K562 (cell line): Measurements from ENCODE around the gene MCU. TPM values are rescaled to one million over a fixed set of nuclear protein-coding genes. Genes with fewer than 3 reads are reported as not detected.

Experiments used
- ATAC-seq: fragments of 200-7000 bp; cut with Tn5 transposase; 3 replicates; pipeline ENCODE4 v1.9.1; 2020; ENCODE audit warnings: moderate library complexity
- BruUV-seq: library from RNA; stranded (reverse); fragments of 400-500 nt; replicated peaks from 2 replicates; lab custom pipeline; 2021; lab: Mats Ljungman, UMichigan
- CTCF ChIA-PET: fragments of 300-600 bp; formaldehyde crosslinking; extraction: SDS; loops from one replicate; lab custom pipeline; 2021; ENCODE audit warnings: low intra/inter-chr PET ratio; lab: Yijun Ruan, JAX
- POLR2A ChIA-PET: fragments of 300-600, 350-650 bp; sonication (Branson Sonifier 250); formaldehyde crosslinking; extraction: SDS; loops from one replicate; lab custom pipeline; 2021; ENCODE audit warnings: antibody characterized with exemption, inconsistent platforms; lab: Yijun Ruan, JAX
- DNase-seq, 4 experiments: peaks; one replicate each; pipeline versions ENCODE4 v3.0.0 to v3.0.0-alpha.2; 2011 to 2018; ENCODE audit warnings: low spot score in 3 of 4, mixed read lengths in 3 of 4; ENCODE audit errors: extremely low read depth in 1 of 4
- FAIRE-seq: peaks from 2 replicates; lab custom pipeline; 2011; peaks lifted over from hg19 to GRCh38; lab: Jason Lieb, UNC
- H2AFZ ChIP-seq: 2 replicates; pipeline ENCODE4 v1.6.0; 2011; ENCODE audit warnings: low read depth, low read length, control low read depth, inconsistent platforms
- H3K27ac ChIP-seq: fragments of 200-600 bp; 3 replicates; pipeline ENCODE4 v1.8.0; 2011; ENCODE audit warnings: low read depth, mild to moderate bottlenecking, control low read depth, inconsistent platforms, low read length, moderate library complexity, mixed read lengths; ENCODE audit errors: extremely low read depth
- H3K27me3 ChIP-seq, 2 experiments: fragments of 300-600 bp in 1 of 2; 2 replicates in 1 of 2; 3 replicates in 1 of 2; pipeline versions ENCODE4 v1.6.0 to v1.8.0; 2011; ENCODE audit warnings: inconsistent platforms in 2 of 2, low read length in 2 of 2, mild to moderate bottlenecking in 1 of 2, mixed read lengths in 1 of 2, moderate library complexity in 1 of 2; ENCODE audit not compliant: control insufficient read depth in 2 of 2, insufficient read depth in 2 of 2
- H3K36me3 ChIP-seq: fragments of 300-600 bp; 3 replicates; pipeline ENCODE4 v1.8.0; 2011; ENCODE audit warnings: mild to moderate bottlenecking, low read length, inconsistent platforms; ENCODE audit not compliant: control insufficient read depth, insufficient read depth
- H3K4me1 ChIP-seq, 2 experiments: fragments of 200-600 bp in 1 of 2; replicated peaks in 1 of 2; 2 replicates in 1 of 2; 3 replicates in 1 of 2; pipeline versions ENCODE4 v1.5.1 to v1.8.0; 2011; ENCODE audit warnings: inconsistent platforms in 2 of 2, low read length in 2 of 2, mild to moderate bottlenecking in 1 of 2, mixed read lengths in 1 of 2, moderate library complexity in 1 of 2; ENCODE audit not compliant: control insufficient read depth in 2 of 2, insufficient read depth in 2 of 2
- H3K4me2 ChIP-seq: 2 replicates; pipeline ENCODE4 v1.6.1; 2011; ENCODE audit warnings: low read length, control low read depth, inconsistent platforms, mixed read lengths; ENCODE audit not compliant: insufficient read depth
- H3K4me3 ChIP-seq: fragments of 200-600 bp; sonication (generic), shearing (Covaris generic); 2 replicates; pipeline ENCODE4 v1.5.1; 2016; ENCODE audit warnings: control low read depth, inconsistent platforms
- H3K79me2 ChIP-seq: fragments of 200-600 bp; 3 replicates; pipeline ENCODE4 v1.8.0; 2011; ENCODE audit warnings: low read length, inconsistent platforms; ENCODE audit not compliant: control insufficient read depth, insufficient read depth
- H3K9ac ChIP-seq, 2 experiments: 2 replicates each; pipeline versions ENCODE4 v1.6.0 to v1.6.1; 2011; ENCODE audit warnings: low read depth in 2 of 2, low read length in 2 of 2, control low read depth in 1 of 2, inconsistent platforms in 1 of 2, mild to moderate bottlenecking in 1 of 2, mixed read lengths in 1 of 2; ENCODE audit not compliant: insufficient read depth in 1 of 2
- H3K9me1 ChIP-seq: one replicate; pipeline ENCODE4 v1.6.0; 2011; ENCODE audit warnings: inconsistent platforms, mild to moderate bottlenecking, low read length, moderate library complexity; ENCODE audit not compliant: control insufficient read depth, insufficient read depth
- H3K9me3 ChIP-seq: replicated peaks from 2 replicates; pipeline ENCODE4 v1.5.1; 2011; ENCODE audit warnings: low read depth, low read length, inconsistent platforms; ENCODE audit not compliant: control insufficient read depth, insufficient read depth
- H4K20me1 ChIP-seq: replicated peaks from 2 replicates; pipeline ENCODE4 v1.6.1; 2011; ENCODE audit warnings: low read length, inconsistent platforms, mixed read lengths; ENCODE audit not compliant: control insufficient read depth, insufficient read depth
- CREB1 ChIP-seq, 2 experiments: sonication (generic) in 1 of 2; formaldehyde crosslinking in 1 of 2; IDR thresholded peaks; 2 replicates each; pipeline versions ENCODE4 v1.6.1 to v1.8.0; 2012 to 2022; ENCODE audit warnings: inconsistent platforms in 1 of 2, mild to moderate bottlenecking in 1 of 2, missing genetic modification reagents in 1 of 2, moderate library complexity in 1 of 2
- GATA2 ChIP-seq: sonication (generic); formaldehyde crosslinking; IDR thresholded peaks from 2 replicates; pipeline ENCODE4 v1.4.0; 2020; ENCODE audit warnings: mild to moderate bottlenecking, missing genetic modification reagents
- HMG20A ChIP-seq: fragments of 450-650 bp; formaldehyde crosslinking; conservative IDR thresholded peaks from 2 replicates; pipeline ENCODE4 v1.4.0; 2020; ENCODE audit warnings: mild to moderate bottlenecking, mixed read lengths
- L3MBTL2 ChIP-seq: fragments of 450-650 bp; IDR thresholded peaks from 2 replicates; pipeline ENCODE4 v1.6.1; 2016; ENCODE audit warnings: mild to moderate bottlenecking, moderate library complexity
- MAFF ChIP-seq: IDR thresholded peaks from 2 replicates; pipeline ENCODE4 v1.6.1; 2012; ENCODE audit warnings: low read length, improper control_type of control experiment
- NCOA2 ChIP-seq, 2 experiments: fragments of 450-650 bp; IDR thresholded peaks; 2 replicates each; pipeline ENCODE4 v1.6.1; 2018; ENCODE audit warnings: mild to moderate bottlenecking in 2 of 2, moderate library complexity in 1 of 2; ENCODE audit not compliant: partially characterized antibody in 2 of 2
- RBM14 ChIP-seq: fragments of 200-400 bp; formaldehyde crosslinking; IDR thresholded peaks from 2 replicates; pipeline ENCODE4 v1.6.1; 2018; ENCODE audit warnings: low read depth, mild to moderate bottlenecking, low read length, moderate library complexity, borderline replicate concordance; ENCODE audit not compliant: insufficient read depth
- RCOR1 ChIP-seq, 2 experiments: IDR thresholded peaks; 2 replicates each; pipeline ENCODE4 v1.6.1; 2012; ENCODE audit warnings: low read depth in 2 of 2, low read length in 2 of 2, borderline replicate concordance in 1 of 2, improper control_type of control experiment in 1 of 2
- SAP30 ChIP-seq: fragments of 200-600 bp; sonication (generic); IDR thresholded peaks from 2 replicates; pipeline ENCODE4 v1.6.1; 2012; ENCODE audit warnings: borderline replicate concordance, low read depth, mild to moderate bottlenecking, moderate library complexity, low read length, control low read depth, inconsistent platforms; ENCODE audit not compliant: insufficient read depth, poor library complexity, severe bottlenecking
- SNIP1 ChIP-seq: fragments of 450-650 bp; IDR thresholded peaks from 2 replicates; pipeline ENCODE4 v1.7.1; 2017; ENCODE audit warnings: low read depth, mild to moderate bottlenecking
- TARDBP ChIP-seq: fragments of 450-650 bp; IDR thresholded peaks from 2 replicates; pipeline ENCODE4 v1.6.1; 2016
- THRAP3 ChIP-seq: fragments of 450-650 bp; IDR thresholded peaks from 2 replicates; pipeline ENCODE4 v1.6.1; 2016; ENCODE audit warnings: mild to moderate bottlenecking, inconsistent platforms, borderline replicate concordance
- ZNF212 ChIP-seq: fragments of 450-650 bp; formaldehyde crosslinking; IDR thresholded peaks from 2 replicates; pipeline ENCODE4 v1.4.0; 2020; ENCODE audit warnings: mild to moderate bottlenecking
- ZNF24 ChIP-seq: fragments of 450-650 bp; IDR thresholded peaks from 2 replicates; pipeline ENCODE4 v1.6.1; 2016
- ZNF263 ChIP-seq: sonication (generic); formaldehyde crosslinking; IDR thresholded peaks from 2 replicates; pipeline ENCODE4 v1.8.0; 2022; ENCODE audit warnings: mild to moderate bottlenecking, missing genetic modification reagents, borderline replicate concordance
- ZNF354B ChIP-seq: fragments of 250-450 bp; sonication (Bioruptor Pico); IDR thresholded peaks from 2 replicates; pipeline ENCODE4 v1.4.0; 2020
- WGBS: fragments of 100-300 bp; shearing (Covaris generic); methylation state at CpG from one replicate; pipeline ENCODE4 v1.1.6; 2016; ENCODE audit warnings: low coverage, mixed read lengths; ENCODE audit not compliant: insufficient coverage; ENCODE audit errors: missing lambda C conversion rate; 5-methylcytosine and 5-hydroxymethylcytosine counted together
- in situ Hi-C: fragments of 300-500 bp; cut with MboI; formaldehyde crosslinking; loops from 4 replicates; pipeline ENCODE4 v1.15.0; 2018; ENCODE audit warnings: inconsistent platforms, mixed read lengths
- intact Hi-C: fragments of 100-400 bp; cut with micrococcal nuclease; formaldehyde crosslinking; loops from 2 replicates; pipeline ENCODE4 v1.14.2; 2022
- polyA plus RNA-seq, 8 experiments: library from polyadenylated mRNA; depleted of rRNA in 4 of 8; stranded (reverse) in 5 of 8; unstranded in 3 of 8; fragments of >200 nt; fragmentation: Nextera tagmentation in 2 of 8; fragmentation: Illumina TruSeq in 1 of 8; extraction: Ambion mirVana in 2 of 8; extraction: Trizol in 1 of 8; gene quantifications; 2 replicates each; pipeline versions ENCODE4 v1.2.1 to v1.2.3, GENCODE V29; 2011 to 2014; ENCODE audit warnings: inconsistent platforms in 1 of 8, missing spikeins in 1 of 8
- total RNA-seq, 7 experiments: library from RNA; depleted of rRNA in 6 of 7; stranded (reverse); fragments of >200 nt in 6 of 7; fragmentation: Illumina TruSeq in 2 of 7; extraction: Trizol in 2 of 7; gene quantifications; 2 replicates each; pipeline versions ENCODE4 v1.2.1 to v1.2.3, GENCODE V29; 2011 to 2021; ENCODE audit warnings: low replicate concordance in 1 of 7
- TF ChIP-seq, protein P1 (sequence below): sonication (generic); formaldehyde crosslinking; IDR thresholded peaks from 2 replicates; pipeline ENCODE4 v1.9.0; 2022; ENCODE audit warnings: mild to moderate bottlenecking, missing genetic modification reagents
- TF ChIP-seq, protein P2 (sequence below): fragments of 450-650 bp; formaldehyde crosslinking; IDR thresholded peaks from 2 replicates; pipeline ENCODE4 v1.4.0; 2020; ENCODE audit warnings: mild to moderate bottlenecking, moderate library complexity
- TF ChIP-seq, protein P3 (sequence below), 2 experiments: IDR thresholded peaks; 2 replicates each; pipeline ENCODE4 v1.6.1; 2011; ENCODE audit warnings: borderline replicate concordance in 1 of 2, control low read depth in 1 of 2, low read depth in 1 of 2, low read length in 1 of 2, mild to moderate bottlenecking in 1 of 2, mixed read lengths in 1 of 2, moderate library complexity in 1 of 2; ENCODE audit not compliant: insufficient read depth in 1 of 2, insufficient read length in 1 of 2, poor library complexity in 1 of 2, severe bottlenecking in 1 of 2; ENCODE audit errors: extremely low read depth in 1 of 2

The MCU gene
- total and polyA plus RNA-seq, 9 of the 15 experiments (the other 6 are each of a cell fraction or from before 2014, with no cell fraction given) = 8.2 to 88.8 (median 21.3) TPM

DNA sequence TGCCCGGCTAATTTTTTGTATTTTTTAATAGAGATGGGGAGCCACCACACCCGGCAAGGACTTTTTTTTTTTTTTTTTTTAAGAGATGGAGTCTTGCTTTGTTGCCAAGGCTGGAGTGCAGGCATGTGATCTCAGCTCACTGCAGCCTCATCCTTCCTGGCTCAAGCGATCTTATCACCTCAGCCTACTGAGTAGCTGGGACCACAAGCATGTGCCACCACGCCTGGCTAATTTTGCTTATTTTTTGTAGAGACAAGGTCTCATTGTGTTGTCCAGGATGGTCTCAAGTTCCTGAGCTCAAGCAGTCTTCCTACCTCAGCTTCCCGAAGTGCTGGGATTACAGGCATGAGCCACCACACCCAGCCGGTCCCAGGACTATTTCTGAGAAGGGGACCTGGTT is 9.3 kb upstream of the MCU start:
- WGBS = 8% methylated on average over 6 of the region's 6 CpGs
- peak in 1 of 4 experiments; percentile 68 for DNase-seq
- CTCF ChIA-PET = interaction anchor here (0.6 kb wide), 1 partner anchor 58 kb away, joined by 3 read pairs; no protein-coding TSS in a partner anchor
- H3K4me3 ChIP-seq = no peak overlapping the region
- no peaks in the 10 kb centered on the region for H4K20me1 ChIP-seq
- peak; percentile 74 for FAIRE-seq
- no peaks in the 10 kb centered on the region for H3K79me2 ChIP-seq
- no peaks in the 10 kb centered on the region for H3K9me3 ChIP-seq
- 0 out of 2 replicates have a peak overlapping the region, but pooled peaks have one; percentile 45 for H3K4me2 ChIP-seq
- H3K36me3 ChIP-seq = no peaks in the 10 kb centered on the region
- no peaks in the 10 kb centered on the region for H3K27me3 ChIP-seq
- no peaks in the 10 kb centered on the region for H3K9me1 ChIP-seq
- H3K9ac ChIP-seq = peak overlapping the region in 1 of 2 experiments; percentile 61; a peak in 1 of 4 replicates
- in situ Hi-C loops (no loop called here), intact Hi-C loops (no loop called here)
- H3K27ac ChIP-seq = no peak overlapping the region
- peaks cover 12 to 15% of the 10 kb centered on the region in 2 experiments for H3K4me1 ChIP-seq
- ATAC-seq = peak; percentile 74
- peak overlapping the region; percentile 86 for H2AFZ ChIP-seq
- POLR2A ChIA-PET = interaction anchor here (0.9 to 2.1 kb wide), 4 partner anchors 10 to 58 kb away, joined by 3 to 7 read pairs (median 6); no protein-coding TSS in a partner anchor
- BruUV-seq = no TSS peak
- 0 out of 2 replicates have a peak, but pooled peaks have one; percentile 1 for TF ChIP-seq MAFF
- no peak for TF ChIP-seq NCOA2 (IDR thresholded peaks at IDR 0.05; ENCODE audit: partially characterized antibody in 2 of 2)
- TF ChIP-seq HMG20A (CRISPR knock-in tag) = no peak
- peak; percentile 85 for TF ChIP-seq L3MBTL2
- TF ChIP-seq CREB1 (IDR thresholded peaks at IDR 0.05) = no peak
- peak; percentile 53; the same call in 1 of the 2 replicates for TF ChIP-seq CREB1 (CRISPR knock-in tag; IDR thresholded peaks at IDR 0.05)
- no peak for TF ChIP-seq ZNF354B (CRISPR knock-in tag)
- TF ChIP-seq SNIP1 = peak; percentile 70; the same call in 1 of the 2 replicates
- peak; percentile 75 for TF ChIP-seq GATA2 (CRISPR knock-in tag)
- TF ChIP-seq TARDBP = no peak
- no peak for TF ChIP-seq THRAP3
- TF ChIP-seq RCOR1 (IDR thresholded peaks at IDR 0.05; ENCODE audit: borderline replicate concordance in 1 of 2, low read depth in 2 of 2, low read length in 2 of 2) = peak in 1 of 2 experiments; percentile 79; a peak in 1 of 4 replicates
- peak; percentile 46; the same call in 1 of the 2 replicates for TF ChIP-seq ZNF263 (CRISPR knock-in tag)
- no peak for TF ChIP-seq ZNF24
- TF ChIP-seq, protein P1, sequence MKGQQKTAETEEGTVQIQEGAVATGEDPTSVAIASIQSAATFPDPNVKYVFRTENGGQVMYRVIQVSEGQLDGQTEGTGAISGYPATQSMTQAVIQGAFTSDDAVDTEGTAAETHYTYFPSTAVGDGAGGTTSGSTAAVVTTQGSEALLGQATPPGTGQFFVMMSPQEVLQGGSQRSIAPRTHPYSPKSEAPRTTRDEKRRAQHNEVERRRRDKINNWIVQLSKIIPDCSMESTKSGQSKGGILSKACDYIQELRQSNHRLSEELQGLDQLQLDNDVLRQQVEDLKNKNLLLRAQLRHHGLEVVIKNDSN (CRISPR knock-in tag) = 0 out of 2 replicates have a peak, but pooled peaks have one; percentile 20
- TF ChIP-seq ZNF212 = no peak
- no peak for TF ChIP-seq SAP30
- TF ChIP-seq, protein P2, sequence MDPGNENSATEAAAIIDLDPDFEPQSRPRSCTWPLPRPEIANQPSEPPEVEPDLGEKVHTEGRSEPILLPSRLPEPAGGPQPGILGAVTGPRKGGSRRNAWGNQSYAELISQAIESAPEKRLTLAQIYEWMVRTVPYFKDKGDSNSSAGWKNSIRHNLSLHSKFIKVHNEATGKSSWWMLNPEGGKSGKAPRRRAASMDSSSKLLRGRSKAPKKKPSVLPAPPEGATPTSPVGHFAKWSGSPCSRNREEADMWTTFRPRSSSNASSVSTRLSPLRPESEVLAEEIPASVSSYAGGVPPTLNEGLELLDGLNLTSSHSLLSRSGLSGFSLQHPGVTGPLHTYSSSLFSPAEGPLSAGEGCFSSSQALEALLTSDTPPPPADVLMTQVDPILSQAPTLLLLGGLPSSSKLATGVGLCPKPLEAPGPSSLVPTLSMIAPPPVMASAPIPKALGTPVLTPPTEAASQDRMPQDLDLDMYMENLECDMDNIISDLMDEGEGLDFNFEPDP (CRISPR knock-in tag) = no peak
- TF ChIP-seq, protein P3, sequence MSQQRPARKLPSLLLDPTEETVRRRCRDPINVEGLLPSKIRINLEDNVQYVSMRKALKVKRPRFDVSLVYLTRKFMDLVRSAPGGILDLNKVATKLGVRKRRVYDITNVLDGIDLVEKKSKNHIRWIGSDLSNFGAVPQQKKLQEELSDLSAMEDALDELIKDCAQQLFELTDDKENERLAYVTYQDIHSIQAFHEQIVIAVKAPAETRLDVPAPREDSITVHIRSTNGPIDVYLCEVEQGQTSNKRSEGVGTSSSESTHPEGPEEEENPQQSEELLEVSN (IDR thresholded peaks at IDR 0.05; ENCODE audit: borderline replicate concordance in 1 of 2, extremely low read depth in 1 of 2, insufficient read depth in 1 of 2, insufficient read length in 1 of 2, low read depth in 1 of 2, low read length in 1 of 2, poor library complexity in 1 of 2, severe bottlenecking in 1 of 2) = peak in 1 of 2 experiments; percentile 63
- TF ChIP-seq RBM14 = no peak
